ENCODE data around the gene SLC25A10. TPM values are rescaled to one million over a fixed set of nuclear protein-coding genes. Genes with fewer than 3 reads are reported as not detected.

The SLC25A10 gene
- total RNA-seq, 1 experiment from 2014 or later = 117 TPM

- no peak for DNase-seq
- no peaks in the 10 kb centered on the region for H3K4me1 ChIP-seq (ENCODE audit: insufficient read depth, low read length)
- no peak overlapping the region for H3K9ac ChIP-seq (ENCODE audit: low read length)
- H3K4me3 ChIP-seq (ENCODE audit: low read length) = no peak overlapping the region
- no peaks in the 10 kb centered on the region for H3K36me3 ChIP-seq (ENCODE audit: low read depth, low read length)
- H4K20me1 ChIP-seq (ENCODE audit: low read length) = no peaks in the 10 kb centered on the region
- H3K9me2 ChIP-seq (replicated peaks; ENCODE audit: low read length) = no peaks in the 10 kb centered on the region
- no peaks in the 10 kb centered on the region for H3K27me3 ChIP-seq (ENCODE audit: low read length)
- ATAC-seq = no peak
- no peaks in the 10 kb centered on the region for H3F3A ChIP-seq (ENCODE audit: low read length, unreplicated experiment)
- H2AFZ ChIP-seq (ENCODE audit: low read length) = no peak overlapping the region
- no peak overlapping the region for H3K27ac ChIP-seq (ENCODE audit: low read length)
- intact Hi-C loops (cut with micrococcal nuclease) = no loop called here
- no peak overlapping the region for H3K4me2 ChIP-seq (ENCODE audit: low read length)
- no peaks in the 10 kb centered on the region for H3K9me3 ChIP-seq (ENCODE audit: low read length)
- H3K79me2 ChIP-seq (ENCODE audit: low read length) = no peaks in the 10 kb centered on the region
- ChIA-PET POLR2A (ENCODE audit: unreplicated experiment) (no interaction called here), CTCF (no interaction called here)
- TF ChIP-seq, protein P1, sequence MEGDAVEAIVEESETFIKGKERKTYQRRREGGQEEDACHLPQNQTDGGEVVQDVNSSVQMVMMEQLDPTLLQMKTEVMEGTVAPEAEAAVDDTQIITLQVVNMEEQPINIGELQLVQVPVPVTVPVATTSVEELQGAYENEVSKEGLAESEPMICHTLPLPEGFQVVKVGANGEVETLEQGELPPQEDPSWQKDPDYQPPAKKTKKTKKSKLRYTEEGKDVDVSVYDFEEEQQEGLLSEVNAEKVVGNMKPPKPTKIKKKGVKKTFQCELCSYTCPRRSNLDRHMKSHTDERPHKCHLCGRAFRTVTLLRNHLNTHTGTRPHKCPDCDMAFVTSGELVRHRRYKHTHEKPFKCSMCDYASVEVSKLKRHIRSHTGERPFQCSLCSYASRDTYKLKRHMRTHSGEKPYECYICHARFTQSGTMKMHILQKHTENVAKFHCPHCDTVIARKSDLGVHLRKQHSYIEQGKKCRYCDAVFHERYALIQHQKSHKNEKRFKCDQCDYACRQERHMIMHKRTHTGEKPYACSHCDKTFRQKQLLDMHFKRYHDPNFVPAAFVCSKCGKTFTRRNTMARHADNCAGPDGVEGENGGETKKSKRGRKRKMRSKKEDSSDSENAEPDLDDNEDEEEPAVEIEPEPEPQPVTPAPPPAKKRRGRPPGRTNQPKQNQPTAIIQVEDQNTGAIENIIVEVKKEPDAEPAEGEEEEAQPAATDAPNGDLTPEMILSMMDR (conservative IDR thresholded peaks at IDR 0.05; ENCODE audit: low read depth, low read length) = no peak
- no peak for TF ChIP-seq EZH2phosphoT487 (IDR thresholded peaks at IDR 0.05; ENCODE audit: borderline replicate concordance, low read length)
- no peak for TF ChIP-seq EZH2 (IDR thresholded peaks at IDR 0.05; ENCODE audit: low read length, unreplicated experiment)
- BruUV-seq (replicated peaks) = no TSS peak
These were observed 29.7 kb downstream of the SLC25A10 start for GRCh38 chr17:81741594-81742452.

Small RNA genes within 50 kb of the gene (microRNA-seq; reads per million reads assigned to microRNA genes)
- gene MIR6786 (ENCODE audit: unreplicated experiment) = 1.5 reads per million

Other genes with a start within 250 kb of the SLC25A10 start
- gene ACTG1, start 199.5 kb upstream of the SLC25A10 start, total RNA-seq (2014; rRNA removed) = 4,503 and 4,798 TPM in 2 replicates
- 0.87 and 2.4 TPM in 2 replicates for gene FSCN2, start 183.9 kb upstream of the SLC25A10 start, total RNA-seq (2014; rRNA removed)
- 23.3 and 34.6 TPM in 2 replicates for gene FAAP100, start 159.9 kb upstream of the SLC25A10 start, total RNA-seq (2014; rRNA removed)
- gene NPLOC4, start 75.2 kb upstream of the SLC25A10 start, total RNA-seq (2014; rRNA removed) = 109 and 133 TPM in 2 replicates
- 3.5 and 3.9 TPM in 2 replicates for gene TSPAN10, start 75.1 kb upstream of the SLC25A10 start, total RNA-seq (2014; rRNA removed)
- 3.0 TPM in 1 of 2 replicates, not detected in the other for gene PDE6G, start 55.7 kb upstream of the SLC25A10 start, total RNA-seq (2014; rRNA removed)
- 46.7 and 68.9 TPM in 2 replicates for gene OXLD1, start 45.7 kb upstream of the SLC25A10 start, total RNA-seq (2014; rRNA removed)
- gene CCDC137, start 45.5 kb upstream of the SLC25A10 start, total RNA-seq (2014; rRNA removed) = 49.9 and 71.0 TPM in 2 replicates
- 52.6 and 68.8 TPM in 2 replicates for gene ARL16, start 28.5 kb upstream of the SLC25A10 start, total RNA-seq (2014; rRNA removed)
- gene HGS, start 28.3 kb upstream of the SLC25A10 start, total RNA-seq (2014; rRNA removed) = 177 and 194 TPM in 2 replicates
- 100 and 108 TPM in 2 replicates for gene MRPL12, start 8.9 kb upstream of the SLC25A10 start, total RNA-seq (2014; rRNA removed)
- gene GCGR, start 91.9 kb downstream of the SLC25A10 start, total RNA-seq (2014; rRNA removed) = 0.11 TPM in 1 of 2 replicates, not detected in the other
- 73.4 and 90.9 TPM in 2 replicates for gene MCRIP1, start 121.0 kb downstream of the SLC25A10 start, total RNA-seq (2014; rRNA removed)
- gene PPP1R27, start 122.8 kb downstream of the SLC25A10 start, total RNA-seq (2014; rRNA removed) = not detected in 2 replicates
- 969 and 1,089 TPM in 2 replicates for gene P4HB, start 148.3 kb downstream of the SLC25A10 start, total RNA-seq (2014; rRNA removed)
- 201 and 261 TPM in 2 replicates for gene ARHGDIA, start 159.1 kb downstream of the SLC25A10 start, total RNA-seq (2014; rRNA removed)
- gene ALYREF, start 179.3 kb downstream of the SLC25A10 start, total RNA-seq (2014; rRNA removed) = 496 and 633 TPM in 2 replicates
- 243 and 268 TPM in 2 replicates for gene ANAPC11, start 179.4 kb downstream of the SLC25A10 start, total RNA-seq (2014; rRNA removed)
- gene NPB, start 190.0 kb downstream of the SLC25A10 start, total RNA-seq (2014; rRNA removed) = 0.07 and 0.17 TPM in 2 replicates
- gene PCYT2, start 199.1 kb downstream of the SLC25A10 start, total RNA-seq (2014; rRNA removed) = 33.3 and 42.7 TPM in 2 replicates
- 51.6 and 70.8 TPM in 2 replicates for gene SIRT7, start 205.9 kb downstream of the SLC25A10 start, total RNA-seq (2014; rRNA removed)
- gene MAFG, start 215.5 kb downstream of the SLC25A10 start, total RNA-seq (2014; rRNA removed) = 22.9 and 37.5 TPM in 2 replicates
- 144 and 169 TPM in 2 replicates for gene PYCR1, start 225.0 kb downstream of the SLC25A10 start, total RNA-seq (2014; rRNA removed)
- not detected in 2 replicates for gene MYADML2, start 234.9 kb downstream of the SLC25A10 start, total RNA-seq (2014; rRNA removed)
- gene NOTUM, start 248.9 kb downstream of the SLC25A10 start, total RNA-seq (2014; rRNA removed) = 0.75 TPM in 1 of 2 replicates, not detected in the other

Measured in PC-3 (cell line).